ENCODE results near the gene SLC27A3.

- TF ChIP-seq CTCF (IDR thresholded peaks at IDR 0.05) = no peak
- TF ChIP-seq POLR2A (IDR thresholded peaks at IDR 0.05) = no peak
These were observed 1.9 kb upstream of the SLC27A3 start for GRCh38 chr1:153773096-153773921.

Measured in uterus (tissue), 2 donors.